GM19238 (cell line): ENCODE measurements around the gene GOLGA6L10.
"Not testable (repeated sequence)": the region's sequence is repeated elsewhere in the genome, so short reads cannot be mapped to it uniquely, and the experiment has no call there.

ENCODE experiments used
- DNase-seq: peaks from one replicate; pipeline ENCODE4 v3.0.0; 2011; ENCODE audit warnings: low spot score; ENCODE audit not compliant: insufficient read length

GOLGA6L10 gene

DNA sequence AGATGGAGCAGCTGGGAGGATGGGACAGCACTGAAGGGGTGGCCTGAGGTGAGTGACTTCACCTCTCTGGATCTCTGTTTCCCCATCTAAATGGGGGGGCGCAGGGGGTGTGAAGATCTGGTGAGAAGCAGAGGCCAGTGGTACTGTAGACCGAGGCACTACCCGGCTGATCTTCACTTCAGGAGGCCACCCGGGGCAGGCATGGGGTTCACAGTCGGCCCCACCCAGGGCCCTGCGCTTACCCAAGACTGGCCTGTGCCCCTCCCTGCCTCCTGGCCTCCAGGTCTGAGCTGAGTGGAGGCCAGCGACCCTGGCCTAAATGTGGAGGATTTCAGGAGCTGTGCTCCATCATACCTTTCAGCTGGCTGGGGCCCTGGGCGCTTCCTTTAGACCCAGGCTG is 31.0 kb downstream of the GOLGA6L10 start:
- DNase-seq = not testable (repeated sequence)

DNA sequence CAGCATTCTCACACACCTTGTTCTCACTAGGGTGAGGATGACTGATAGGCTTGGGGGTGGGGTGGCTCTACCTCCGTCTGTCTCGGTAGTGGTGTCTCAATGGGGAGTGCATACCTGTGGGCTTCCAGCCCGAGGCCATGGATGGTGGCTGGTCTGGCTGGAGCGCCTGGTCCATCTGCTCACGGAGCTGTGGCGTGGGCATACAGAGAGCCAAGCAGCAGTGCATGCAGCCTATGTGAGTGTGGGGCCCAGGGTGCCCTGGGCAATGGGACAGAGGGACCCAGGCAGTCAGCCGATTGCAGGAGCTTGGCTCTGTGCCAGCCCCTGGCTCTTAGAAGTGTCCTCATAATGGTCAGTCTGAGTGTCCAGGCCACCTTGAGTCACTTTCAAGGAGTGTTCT is 31.8 kb downstream of the GOLGA6L10 start:
- not testable (repeated sequence) for DNase-seq

DNA sequence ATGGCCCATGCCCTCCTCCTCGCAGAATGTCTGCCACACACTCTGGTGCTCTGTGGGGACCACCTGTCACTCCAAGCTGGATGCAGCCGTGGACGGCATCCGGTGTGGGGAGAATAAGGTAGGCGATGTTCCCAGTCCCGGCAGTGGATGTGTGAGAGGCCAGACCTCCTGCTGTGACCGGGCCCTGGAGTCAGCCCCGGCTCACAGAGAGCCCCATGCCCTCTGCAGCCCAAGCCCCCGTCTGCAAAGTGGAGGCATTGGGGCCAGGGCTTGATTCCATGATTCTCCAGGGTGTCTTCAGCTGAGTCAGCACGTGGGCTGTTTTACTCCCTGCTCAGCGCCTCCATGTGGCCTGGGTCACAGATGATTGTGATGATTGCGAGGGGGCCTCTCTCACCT is 32.2 kb downstream of the GOLGA6L10 start:
- no peak for DNase-seq

DNA sequence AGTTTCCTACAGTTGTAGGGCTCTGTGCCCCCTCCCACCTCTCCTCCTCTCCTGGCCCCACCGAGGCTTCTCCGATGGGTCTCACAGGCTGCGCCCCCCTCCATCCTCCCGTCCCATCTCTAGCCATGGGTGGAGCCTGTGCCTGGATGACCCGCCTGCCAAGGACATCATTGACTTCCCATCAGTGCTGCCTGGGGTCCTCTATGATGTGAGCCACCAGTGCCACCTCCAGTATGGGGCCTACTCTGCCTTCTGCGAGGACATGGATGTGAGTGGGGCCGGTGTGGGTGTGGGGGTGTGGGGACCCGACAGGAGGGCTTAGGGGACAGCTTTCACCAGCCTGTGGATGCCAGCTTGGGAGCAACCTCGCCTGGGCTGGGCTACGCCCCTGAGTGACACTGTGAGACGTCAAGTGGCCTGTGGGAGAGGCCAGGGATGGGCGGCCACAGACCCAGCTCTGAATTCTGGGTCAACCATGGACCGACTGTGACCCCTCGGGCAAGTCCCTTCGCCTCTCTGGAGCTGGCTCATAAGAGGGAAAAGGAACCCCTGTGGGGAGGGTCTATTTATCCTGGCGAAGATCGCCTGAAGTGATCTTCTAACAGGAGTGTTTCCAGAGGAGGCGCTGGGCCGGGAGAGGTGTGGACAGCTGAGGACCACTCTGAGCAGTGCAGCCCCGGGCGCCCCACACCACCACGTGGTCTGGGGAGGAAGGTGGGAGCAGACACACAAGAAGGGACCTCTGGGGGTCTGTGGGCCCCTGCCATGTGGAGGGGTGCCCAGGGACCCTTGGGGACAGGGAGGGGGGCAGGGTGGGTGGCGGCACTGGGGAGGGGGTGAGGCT is 32.8 kb downstream of the GOLGA6L10 start:
- not testable (repeated sequence) for DNase-seq

DNA sequence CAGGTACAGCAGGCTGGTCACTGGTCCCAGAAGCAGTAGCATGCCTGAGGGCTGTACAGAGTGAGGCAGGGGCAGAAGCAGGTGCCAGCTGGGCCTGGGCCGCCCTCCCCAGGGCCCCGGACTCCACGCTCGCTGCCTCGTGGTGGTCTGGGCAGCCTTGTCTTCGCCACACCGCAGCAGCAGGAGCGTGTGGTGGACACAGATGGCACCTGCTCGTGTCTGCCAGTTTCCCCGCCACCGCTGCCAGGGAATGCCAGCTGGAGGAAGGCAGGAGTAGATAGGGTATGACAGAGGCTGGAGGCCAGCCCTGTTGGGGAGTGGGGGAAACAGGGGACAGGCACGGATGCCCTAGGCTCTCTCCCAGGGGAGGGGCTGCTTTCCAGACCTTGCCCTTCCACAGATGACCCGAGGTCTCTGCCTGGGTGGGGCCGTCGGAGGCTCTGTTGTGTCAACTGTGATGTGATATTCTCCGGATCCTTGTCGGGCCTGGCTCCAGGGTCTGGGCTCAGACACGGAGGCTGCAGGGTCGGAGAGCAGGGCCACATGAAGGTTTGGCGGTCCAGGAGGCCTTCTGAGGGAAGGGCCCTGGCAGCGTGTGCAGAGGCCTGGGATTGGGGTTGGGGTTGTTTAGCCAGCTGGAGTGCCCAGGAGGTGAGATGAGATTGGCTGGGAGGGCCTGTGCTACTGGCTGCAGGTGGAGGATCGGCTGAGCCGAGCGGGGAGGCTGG is 33.6 kb downstream of the GOLGA6L10 start:
- no peak for DNase-seq

DNA sequence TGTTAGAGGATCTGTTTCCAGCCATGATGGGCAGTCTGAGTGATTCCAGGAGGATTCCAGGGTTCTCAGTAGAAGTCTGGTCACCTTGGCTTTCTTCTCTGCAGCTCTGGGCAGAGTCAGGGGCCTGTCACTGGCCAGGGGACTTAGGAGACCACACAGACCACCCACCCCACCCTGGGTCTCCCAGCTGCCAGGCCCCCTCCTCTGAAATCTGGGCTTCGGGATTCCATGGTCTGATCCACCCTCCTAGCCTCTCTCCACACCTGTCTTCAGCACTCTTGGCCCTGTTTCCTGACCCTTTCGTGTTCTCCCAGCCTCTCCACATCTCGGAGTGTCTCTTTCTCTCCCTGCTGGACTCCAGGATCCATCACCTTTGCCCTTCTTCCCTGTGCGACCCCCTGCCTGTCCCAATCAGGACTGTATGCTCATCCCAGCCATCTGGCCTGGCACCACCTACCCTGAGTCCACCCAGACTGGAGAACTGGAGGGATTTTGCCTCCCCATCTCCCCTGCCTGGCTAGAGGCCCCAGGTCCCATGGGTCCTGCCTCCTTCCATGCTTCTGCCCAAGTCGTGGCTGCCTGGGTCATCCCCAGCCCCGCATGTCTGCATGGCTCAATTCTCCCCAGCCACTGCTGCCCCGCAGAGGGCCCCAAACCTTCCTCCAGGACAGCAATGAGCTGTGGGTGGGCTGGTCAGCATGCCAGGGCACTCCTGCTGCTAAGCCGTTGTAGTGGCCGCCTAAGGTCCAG is 34.3 kb downstream of the GOLGA6L10 start:
- no peak for DNase-seq

DNA sequence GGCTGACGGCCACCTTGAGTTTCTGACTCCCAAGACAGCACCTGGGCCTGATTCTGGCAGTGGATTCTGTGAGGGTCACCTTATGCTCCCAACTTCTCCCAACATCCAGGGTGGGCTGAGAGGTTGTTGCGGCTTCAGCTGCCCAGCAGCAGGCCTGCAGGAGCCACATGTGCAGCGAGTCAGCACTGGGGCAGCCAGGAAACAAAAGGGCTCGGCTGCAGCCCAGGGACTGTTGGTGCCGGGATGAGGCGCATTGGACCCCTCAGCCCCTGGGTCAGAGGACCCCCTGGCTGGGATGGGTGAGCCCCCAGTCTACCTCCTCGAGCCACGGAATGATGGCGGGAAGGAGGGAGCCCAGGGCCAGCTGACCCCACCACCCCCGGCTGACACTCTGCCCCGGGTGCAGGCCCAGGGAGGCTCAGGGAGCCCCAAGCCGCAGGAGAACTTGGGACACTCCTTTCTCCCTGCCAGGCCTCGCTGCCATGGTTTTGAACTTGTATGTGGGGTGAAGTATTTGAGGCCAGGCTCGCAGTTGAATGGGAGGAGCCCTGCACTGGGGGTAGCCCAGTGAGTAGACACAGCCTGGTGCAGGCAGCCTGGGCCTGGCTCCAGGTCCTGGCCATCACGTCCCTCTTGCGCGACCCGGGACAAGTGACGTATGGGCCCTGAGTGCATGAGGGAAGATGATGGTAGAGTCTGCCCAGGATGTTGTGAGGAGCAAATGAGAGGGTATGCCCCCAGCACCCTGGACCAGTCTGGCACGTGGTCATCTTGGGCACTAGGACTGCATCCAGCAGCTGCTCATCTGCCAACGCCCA is 35.1 kb downstream of the GOLGA6L10 start:
- not testable (repeated sequence) for DNase-seq

DNA sequence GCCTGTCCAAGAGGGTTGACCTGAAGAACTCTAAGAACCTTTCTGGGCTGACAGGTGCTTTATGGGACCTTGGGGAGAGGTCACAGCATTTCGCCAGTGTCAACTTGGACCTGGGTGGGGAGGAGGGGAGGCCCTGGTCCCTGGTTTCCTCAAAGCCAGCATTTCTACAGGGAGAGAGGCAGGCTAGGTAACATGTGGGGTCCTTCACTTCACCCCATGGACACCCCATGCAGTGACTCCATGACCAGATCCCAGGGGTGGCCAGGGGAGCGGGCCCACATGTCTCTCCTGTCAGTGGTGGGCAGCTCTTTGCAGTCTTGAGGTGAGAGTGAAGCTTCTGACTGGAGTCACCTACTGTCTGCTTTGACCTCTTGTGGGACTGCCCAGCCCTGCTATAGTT is 35.8 kb downstream of the GOLGA6L10 start:
- no peak for DNase-seq

DNA sequence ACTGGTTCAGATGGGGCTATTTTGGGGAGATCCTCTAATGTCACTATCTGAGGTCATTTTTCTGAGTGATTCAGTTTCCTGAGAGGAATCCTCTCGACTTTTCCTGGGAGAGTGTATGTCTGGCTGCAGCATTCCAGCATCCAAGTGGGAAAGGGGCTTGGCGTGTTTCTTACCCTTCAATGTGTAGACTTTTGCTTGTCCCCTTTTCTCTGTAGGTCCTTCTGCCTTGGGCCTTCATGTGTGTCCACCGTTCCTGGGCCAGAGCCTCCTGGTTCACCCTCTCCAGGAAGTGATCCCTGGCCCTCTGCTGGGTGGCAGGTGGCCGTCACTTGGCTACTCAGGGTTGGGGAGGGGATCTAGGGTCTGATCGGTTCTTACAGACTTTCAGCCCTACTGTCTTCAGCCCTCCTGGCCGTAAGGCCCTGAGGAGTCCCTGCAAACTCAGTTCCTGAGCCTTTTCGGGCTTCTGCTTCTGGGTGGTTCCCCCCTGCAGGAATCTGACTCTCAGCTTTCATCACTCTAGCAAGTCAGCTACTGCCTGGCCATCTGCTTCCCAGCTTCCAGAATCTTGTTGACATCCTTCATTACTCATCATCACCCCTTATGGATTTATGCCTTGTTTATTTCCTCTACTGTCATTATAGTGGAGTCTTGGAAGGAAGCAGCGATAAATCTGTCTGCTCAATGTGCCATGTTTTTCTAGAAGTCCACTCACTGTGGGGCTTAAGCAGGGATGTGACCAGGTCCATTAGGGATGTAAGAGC is 36.5 kb downstream of the GOLGA6L10 start:
- no peak for DNase-seq

DNA sequence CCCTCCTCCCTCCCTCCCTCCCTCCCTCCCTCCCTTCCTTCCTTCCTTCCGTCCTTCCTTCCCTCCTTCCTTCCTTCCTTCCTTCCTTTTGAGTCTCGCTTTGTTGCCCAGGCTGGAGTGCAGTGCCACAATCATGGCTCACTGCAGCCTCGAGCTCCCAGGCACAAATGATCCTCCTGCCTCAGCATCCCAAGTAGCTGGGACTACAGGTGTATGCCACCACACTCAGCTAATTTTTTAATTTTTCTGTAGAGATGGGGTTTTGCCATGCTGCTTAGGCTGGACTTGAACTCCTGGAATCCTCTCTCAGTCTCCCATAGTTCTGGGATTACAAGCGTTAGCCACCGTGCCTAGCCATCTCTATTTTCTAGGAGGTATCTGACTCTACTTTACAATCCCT is 38.0 kb downstream of the GOLGA6L10 start:
- not testable (repeated sequence) for DNase-seq

DNA sequence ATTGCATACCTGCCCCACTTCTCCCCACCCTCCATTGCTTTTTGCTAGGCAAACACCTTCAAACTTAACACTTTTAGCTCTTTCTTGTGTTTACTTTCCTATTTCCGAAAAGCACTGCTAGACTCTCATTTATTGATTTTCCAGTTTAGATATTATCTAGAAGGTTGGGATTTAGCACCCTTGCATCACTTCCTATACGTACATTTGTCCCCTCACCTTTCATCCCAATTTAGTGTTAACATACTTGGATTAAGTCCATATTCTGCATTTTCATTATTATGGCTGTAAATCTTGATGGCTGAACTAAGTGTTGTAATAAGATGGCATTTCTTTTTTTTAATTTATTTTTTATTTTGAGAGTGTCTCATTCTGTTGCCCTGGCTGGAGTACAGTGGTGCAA is 39.5 kb downstream of the GOLGA6L10 start:
- DNase-seq = no peak

DNA sequence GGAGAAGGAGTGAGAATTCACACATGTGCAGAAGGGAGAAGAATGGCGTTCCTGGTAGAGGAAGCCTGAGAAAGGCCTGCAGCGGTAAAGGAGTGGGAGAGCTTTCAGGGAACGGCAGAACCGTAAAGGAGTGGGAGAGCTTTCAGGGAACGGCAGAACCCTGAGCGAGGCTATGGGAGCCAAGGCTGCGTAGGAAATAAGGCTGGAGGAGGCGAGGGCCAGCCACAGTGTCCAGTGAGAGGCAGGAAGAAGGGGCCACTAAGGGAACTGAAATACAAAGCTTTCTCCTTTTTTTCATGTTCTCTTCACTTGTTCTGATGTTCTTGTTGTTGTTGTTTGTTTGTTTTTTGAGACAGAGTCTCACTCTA is 41.6 kb downstream of the GOLGA6L10 start:
- no peak for DNase-seq

DNA sequence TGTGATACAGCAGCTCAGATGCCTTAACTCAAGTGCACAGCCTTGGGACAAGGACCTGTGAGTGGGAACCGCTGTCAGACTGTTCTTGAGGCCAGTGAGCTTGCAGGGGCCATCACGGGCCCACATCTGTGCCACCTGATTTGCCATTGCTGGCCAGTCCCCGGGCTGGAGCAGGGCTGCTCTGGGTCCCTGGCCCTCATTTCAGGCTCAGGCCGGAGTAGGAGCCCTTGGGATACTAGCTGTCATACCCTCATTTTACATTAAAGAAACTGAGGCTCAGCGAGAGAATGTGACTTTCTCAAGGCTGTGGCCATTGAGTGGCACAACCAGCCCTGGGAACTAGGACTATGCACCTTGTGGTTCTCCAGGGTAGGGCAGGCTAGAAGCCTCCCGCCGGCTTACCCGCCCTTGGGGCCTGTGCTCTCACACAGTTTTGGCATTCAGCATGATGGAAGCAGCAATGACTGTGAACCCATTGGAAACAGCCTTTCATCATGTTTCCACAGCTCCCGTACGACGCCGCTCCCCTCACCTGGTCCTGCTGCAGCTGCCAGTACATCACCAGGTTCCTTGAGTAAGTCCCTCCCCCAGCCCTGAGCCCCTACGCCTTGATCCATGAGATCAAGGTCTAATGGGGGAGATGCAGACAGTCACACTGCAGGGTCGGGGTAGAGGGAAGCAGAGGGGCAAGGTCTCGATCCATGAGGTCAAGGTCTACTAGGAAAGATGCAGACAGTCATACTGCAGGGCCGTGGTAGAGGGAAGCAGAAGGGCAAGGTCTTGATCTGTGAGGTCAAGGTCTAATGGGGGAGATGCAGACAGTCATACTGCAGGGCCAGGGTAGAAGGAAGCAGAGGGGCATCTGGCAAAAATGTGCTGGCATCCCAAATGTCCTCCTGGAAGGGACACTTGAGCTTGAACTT is 42.2 kb downstream of the GOLGA6L10 start:
- no peak for DNase-seq

DNA sequence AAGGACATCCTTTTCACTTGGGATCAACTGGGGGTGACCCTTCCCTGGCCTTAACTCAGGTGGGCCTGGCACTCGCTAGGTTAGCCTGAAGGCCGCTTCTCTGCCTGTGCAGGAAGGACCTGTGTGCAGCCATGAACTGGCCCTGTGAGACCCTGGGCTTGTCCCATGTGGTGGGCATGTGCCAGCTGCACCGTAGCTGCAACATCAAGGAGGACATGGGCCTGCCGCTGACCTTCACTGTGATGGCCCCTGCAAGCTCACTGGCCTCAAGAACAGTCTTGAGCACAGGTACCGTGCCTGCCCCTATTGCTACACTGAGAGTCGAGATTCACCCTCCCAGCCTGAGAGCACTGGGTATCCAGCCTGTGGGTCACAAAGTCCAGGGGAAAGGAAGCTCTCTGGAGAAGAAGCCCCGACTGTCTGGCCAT is 43.6 kb downstream of the GOLGA6L10 start:
- no peak for DNase-seq

DNA sequence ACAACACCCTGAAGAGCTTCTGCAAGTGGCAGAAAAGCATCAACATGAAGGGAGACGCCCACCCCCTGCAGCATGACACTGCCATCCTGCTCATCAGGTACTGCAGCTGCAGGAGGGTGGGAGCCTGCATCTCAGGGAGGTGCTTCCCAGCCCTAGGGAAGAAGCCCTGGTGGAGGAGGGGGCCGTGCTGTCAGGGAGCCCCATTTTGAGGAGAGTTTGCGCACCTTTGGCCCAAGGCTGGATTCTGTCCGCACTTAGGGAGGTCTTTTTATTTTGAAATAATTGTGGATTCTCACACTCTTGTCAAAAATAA is 44.5 kb downstream of the GOLGA6L10 start:
- no peak for DNase-seq

DNA sequence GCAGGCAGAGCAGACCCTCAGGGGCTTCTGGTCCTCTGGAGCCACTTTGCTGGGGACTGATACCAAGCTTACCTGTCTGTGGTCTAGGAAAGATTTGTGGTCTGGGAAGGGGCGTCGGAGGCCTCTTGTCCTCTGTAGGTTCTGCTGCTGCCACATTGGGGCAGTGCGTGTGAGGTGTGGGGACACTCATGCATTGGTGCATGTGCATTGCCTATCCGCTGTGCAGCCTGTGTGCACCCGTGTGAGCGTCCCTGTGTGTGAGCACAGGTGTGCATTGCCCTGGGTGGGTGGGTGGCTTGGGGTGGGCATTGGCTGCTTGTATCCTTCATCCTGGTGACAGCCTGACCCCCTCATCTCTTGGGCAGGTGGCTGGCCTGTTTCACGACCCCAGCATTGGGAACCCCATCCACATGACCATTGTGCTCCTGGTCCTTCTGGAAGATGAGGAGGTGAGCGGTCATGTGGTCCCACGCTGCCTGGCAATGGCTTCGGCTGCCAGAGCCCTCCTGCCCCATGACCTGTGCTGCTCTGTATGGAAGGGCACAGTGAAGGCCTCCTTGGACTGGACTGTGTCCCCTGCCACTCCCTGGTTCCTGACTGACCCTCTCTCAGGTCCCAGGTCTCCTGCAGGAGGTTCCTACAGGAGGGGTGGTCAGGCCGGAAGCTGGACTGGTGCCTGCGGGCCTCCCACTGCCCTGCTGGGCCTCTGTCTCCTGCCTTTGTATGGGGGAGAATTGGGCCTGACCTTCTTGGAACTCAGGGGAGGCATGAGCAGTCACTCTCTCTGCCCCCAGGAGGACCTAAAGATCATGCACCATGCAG is 45.1 kb downstream of the GOLGA6L10 start:
- no peak for DNase-seq

DNA sequence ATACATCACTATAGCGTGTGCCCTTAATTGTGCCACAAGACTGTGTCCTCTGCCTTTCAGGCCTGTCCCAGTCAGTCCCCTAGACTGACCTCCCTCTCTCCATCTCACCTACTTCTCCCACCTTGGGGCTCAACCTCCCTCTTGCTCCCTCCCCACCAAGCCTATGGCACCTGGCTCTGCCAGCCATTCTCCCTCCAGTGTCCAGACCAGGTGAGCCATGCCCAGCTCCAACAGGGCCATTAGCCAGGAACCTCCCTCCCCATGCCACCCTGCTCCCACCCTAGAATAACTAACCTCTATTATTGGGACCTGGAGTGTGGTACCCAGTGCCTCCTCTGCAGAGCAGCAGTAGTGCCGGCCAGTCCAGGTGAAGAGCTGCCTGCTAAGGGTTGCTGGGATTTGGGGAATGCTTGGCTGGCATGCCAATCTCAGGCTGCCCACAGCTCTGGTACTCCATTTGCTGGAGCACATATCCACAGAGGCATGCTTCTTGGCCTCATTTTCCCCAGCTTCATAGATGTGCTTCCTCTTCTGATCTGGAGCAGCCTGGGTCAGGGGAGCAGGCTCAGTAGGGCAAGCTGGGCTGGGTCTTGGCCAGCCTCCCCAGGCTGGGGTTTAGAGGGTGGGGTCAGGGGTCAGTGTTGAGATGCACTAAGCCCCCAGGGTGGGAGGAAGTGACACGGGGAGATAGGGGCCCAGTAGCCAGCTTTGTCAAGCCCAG is 47.8 kb downstream of the GOLGA6L10 start:
- DNase-seq = no peak

DNA sequence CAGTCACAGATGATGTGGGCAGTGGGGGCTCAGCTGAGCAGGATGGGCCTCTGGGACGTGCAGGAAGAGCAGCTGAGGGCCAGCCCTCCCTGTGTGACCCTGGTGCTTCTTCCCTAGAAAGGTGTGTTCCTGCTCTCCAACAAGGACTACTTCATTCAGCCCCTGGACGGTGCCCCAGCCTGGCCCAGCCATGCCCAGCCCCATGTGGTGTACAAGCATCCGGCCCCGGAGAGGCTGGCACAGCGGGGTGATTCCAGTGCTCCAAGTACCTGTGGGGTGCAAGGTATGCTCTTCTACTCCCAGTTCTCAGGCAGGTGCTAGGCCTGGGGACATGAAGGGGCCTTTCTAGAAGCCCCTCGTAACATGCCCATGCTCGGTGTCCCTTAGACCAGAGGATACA is 48.4 kb downstream of the GOLGA6L10 start:
- DNase-seq = no peak
